HG03460 (cell line): Measurements from ENCODE around the gene RTBDN.
"Not testable (repeated sequence)": the region's sequence is repeated elsewhere in the genome, so short reads cannot be mapped to it uniquely, and the experiment has no call there.

ENCODE experiments used
- ATAC-seq: cut with Tn5 transposase; IDR thresholded peaks from one replicate; pipeline ENCODE4 v1.9.1; 2021; ENCODE audit not compliant: unreplicated experiment

Gene RTBDN

DNA sequence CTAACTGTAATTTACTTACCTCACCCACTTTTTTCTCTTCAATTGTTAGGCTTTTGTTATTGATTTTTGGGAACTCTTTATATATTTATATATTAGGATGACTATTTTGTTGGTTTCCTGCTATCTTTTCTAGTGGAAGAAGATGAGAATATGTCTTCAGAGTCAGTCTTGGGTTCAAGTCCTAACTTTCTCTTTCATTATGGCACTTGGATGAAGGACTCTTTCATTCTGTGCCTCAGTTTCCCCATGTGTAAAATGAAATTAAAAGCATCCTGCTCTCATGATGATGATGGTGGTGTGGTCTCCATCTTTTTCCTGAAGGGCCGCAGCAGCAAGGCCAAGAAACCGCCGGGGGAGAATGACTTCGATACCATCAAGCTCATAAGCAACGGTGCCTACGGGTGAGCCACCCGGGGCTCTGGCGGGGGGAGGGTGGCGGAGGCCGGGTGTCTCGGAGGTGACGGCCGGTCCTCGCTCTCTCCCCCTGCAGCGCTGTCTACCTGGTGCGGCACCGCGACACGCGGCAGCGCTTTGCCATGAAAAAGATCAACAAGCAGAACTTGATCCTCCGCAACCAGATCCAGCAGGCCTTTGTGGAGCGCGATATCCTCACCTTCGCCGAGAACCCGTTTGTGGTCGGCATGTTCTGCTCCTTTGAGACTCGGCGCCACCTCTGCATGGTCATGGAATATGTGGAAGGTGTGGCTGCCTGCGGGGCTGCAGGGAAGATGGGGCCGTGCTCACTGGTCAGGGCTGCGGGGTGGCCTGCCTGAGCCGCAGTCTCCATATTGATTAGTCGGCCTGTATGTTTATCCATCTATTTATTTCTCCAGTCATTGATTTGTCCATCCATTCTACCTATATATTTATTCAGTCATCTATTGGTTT lies 23.9 kb upstream of the RTBDN start:
- no peak for ATAC-seq

DNA sequence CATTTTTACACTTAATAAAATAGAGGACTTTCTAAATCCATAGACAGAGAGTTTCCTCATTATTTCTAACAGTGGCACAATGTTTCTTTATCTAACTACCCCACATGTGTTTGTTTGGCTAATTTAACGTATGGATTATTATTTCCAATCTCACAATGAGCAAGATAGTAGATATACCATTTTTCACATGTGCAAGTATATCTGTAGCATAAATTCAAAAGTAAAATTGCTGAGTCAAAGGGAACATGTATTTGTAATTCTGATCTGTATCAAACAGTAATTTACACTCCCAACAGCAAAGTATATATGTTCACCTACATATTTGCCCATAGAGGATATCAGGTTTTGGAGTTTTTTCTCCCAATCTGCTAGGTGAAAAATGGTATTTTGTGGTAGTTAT lies 22.3 kb upstream of the RTBDN start:
- ATAC-seq: no peak

DNA sequence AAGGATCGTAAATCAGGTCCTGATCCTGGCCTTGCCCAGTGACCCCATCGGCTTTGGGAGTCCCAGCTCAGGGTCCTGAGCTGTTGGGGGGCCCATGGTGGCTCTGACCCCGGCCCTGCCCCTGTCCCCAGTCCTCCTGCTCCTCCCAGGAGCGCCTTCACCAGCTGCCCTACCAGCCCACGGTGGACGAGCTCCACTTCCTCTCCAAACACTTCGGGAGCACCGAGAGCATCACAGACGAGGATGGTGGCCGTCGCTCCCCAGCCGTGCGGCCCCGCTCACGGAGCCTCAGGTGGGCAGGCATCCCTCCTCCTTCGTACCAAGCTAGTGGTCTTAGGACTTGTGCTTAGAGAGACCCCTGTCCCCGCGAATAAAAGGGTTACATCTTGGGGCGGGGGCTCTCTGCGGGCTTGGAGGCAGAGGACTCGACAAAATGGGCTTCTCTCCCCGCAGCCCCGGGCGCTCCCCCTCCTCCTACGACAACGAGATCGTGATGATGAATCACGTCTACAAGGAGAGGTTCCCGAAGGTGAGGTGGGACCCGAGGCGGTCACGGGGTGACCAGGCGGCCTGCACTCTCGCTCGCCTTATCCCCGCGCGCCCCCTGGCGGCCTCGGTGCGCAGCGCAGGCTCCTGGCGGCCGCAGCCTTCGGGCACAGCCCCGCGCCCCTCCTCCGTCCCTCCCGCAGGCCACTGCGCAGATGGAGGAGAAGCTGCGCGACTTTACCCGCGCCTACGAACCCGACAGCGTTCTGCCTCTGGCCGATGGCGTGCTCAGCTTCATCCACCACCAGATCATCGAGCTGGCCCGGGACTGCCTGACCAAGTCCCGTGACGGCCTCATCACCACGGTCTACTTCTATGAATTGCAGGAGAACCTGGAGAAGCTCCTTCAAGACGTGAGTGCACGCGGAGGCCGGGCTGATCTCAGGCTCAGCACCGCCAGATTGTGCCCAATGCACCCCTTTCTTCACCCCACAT lies 13.1 kb upstream of the RTBDN start:
- ATAC-seq: no peak

DNA sequence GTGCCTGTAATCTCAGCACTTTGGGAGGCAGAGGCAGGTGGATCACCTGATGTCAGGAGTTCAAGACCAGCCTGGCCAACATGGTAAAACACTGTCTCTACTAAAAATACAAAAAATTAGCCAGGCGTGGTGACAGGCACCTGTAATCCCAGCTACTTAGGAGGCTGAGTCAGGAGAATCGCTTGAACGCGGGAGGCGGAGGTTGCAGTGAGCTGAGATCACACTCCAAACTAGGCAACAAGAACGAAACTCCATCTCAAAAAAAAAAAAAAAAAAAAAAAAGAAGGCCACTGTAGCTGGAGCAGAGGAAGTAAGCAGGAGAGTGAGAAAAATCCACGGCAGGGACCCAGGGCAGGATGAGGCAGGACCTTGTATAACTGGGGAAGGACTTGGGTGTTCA lies 12.2 kb upstream of the RTBDN start:
- ATAC-seq: not testable (repeated sequence)

DNA sequence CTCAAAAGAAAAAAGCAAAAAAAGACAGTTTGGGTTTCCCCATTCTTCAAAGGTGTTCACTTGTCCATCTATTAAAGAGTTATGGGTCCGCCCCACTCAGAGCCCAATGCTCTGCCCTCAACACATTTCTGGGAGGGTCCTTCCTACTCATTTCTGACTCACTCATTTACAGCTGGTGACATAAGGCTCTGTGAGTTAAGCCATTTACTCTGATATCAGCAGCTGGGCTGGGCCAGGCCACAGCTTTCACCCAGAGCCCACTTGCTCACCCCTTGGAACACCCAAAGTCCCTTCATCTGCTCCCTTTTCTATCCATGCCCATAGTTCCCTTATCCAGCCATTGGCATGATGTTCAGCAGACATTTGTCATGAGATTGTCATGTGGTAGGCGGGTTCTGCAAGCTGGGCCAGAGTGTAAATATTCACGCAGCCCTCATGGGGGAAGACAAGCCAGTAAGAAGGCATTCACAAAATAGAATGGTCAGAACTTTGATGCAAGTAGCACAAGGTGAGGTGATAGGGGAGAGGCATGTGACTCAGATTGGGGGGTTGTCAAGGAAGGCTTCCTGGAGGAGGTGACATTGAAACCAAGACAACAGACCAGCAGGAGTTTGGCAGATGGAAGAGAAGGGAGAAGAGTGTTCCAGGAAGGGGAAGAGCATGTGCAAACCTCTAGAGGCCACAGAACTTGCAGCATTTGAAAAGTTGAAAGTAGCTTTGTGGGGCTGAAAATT lies 9.8 kb upstream of the RTBDN start:
- no peak for ATAC-seq

DNA sequence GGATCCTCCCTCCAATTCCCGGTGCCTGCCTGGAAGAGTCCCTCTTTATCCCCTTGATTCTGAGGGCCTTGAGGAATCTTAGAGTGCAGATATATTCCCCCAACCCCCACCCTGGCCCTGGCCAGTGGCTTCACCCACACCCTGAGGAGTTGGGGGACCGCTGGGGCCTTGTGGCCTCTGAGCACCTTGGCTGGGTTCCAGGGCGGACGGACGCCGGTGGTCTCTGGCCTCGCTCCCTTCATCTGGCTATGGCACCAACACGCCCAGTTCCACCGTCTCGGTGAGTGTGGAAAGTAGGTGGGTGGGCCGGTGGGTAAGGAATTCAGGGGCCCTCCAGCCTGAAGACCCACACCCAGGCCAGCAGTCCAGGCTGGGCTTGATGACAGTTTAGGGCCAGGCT lies 8.9 kb upstream of the RTBDN start:
- no peak for ATAC-seq

DNA sequence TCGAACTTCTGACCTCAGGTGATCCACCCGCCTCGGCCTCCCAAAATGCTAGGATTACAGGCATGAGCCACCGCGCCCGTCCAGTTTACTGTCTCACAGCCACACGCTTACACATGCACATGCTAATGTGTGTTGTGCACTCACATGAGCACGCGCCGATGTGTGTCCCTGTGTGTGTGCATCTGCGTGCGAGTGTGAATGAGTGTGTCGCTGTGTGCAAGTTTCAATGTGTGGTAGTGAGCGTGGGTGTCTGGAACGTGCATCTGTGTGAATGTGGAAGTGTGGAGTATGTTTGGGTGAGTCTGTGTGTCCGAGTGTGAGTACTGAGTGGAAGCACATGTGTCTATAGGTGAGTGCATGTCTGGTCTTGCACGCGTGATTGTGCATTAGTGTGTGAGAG lies 8.1 kb upstream of the RTBDN start:
- ATAC-seq: no peak

DNA sequence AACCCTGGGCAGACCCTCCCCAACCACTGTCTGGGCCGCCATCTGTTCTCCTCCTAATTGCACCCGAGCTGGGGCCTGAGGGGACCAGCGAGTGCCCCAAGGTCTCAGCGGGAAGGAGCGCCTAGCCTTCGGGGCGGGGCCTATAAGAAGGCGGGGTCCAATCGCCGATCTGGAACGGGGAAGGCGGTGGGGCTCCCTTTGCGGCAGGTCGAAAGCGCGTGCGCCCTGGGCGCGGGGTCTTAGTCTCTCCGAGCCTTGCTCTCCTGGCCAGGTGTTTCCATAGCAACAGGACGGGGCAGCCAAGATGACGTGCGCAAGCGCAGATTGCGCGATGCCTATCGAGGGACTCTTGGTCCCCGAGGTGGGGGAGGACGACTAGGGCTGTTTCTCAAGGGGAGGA lies 6.7 kb upstream of the RTBDN start:
- no peak for ATAC-seq

DNA sequence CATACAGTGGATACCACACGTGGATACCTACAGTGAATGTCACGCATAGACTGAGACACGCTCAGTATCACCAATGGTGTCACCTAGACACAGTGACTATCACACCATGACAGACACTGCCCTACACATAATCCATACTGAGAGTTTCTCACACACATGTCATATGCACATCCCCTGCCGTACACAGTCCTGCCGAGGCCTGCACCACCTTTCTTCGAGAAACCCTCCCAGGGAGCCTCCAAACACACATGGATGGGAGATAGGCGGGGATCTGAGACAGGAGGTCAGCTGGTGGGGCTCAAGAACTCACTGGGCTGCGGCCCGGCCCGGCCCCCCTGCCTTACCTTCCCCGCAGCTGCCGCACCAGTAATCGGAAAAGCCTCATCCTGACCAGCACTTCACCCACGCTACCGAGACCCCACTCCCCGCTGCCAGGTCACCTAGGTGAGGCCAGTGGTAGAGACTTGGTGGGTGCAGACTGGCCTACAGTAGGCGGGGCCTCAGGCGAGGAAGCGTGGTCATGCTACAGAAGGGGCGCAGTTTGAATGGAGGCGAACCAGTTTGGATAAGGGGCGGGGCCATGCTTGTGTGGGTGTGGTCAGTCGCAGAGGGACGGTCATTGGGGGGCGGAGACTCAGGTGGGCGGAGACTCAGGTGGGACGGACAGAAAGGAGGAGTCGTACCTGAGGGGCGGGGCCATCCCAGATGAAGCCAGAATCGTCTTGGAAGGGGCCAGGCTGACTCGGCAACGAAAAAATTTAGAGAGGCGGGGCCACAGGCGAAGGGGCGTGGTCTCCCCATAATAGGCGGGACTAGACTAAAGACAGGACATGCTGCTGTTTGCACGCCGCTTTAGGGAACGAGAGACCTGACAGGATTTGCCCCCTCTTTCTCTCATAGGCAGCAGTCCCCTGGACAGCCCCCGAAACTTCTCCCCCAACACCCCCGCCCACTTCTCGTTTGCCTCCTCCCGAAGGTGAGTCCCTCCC lies 6.0 kb upstream of the RTBDN start:
- no peak for ATAC-seq

DNA sequence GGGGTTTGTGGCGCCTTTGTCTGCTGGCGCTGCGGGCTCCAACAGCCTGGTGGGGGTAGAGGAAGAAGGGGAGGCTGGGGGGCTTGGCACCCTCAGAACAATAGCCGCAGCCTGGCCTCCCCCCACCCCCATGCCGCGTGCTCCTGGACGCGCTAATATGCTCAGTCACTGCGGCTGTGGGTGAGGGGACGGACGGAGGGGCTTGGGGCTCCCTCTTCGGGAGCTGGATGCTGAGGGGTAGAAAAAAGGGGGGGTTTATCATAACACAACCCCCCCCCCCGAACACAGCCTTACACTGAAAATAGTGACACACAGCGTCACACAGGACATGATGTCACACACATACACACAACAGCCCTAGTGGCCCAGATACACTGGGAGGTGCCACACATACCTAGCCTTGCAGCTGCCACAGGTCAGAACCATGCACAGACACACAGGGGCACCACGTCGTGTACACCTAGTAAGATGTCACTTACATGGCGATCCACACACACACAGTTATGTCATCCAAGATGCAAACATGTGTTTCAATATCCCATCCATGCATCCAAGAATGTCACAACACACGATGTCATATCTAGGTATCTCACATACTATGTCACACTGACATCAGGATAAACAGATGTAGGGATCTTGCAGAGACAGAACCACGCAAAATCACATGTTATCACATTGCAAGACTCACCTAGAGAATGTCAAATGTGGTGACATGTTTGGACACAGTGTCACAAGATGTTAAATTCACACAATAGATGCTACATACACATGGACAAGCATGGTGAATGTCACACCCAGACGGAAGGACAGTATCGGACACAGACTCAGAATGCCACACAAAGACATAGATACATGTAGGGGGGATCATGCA lies 4.7 kb upstream of the RTBDN start:
- no peak for ATAC-seq

DNA sequence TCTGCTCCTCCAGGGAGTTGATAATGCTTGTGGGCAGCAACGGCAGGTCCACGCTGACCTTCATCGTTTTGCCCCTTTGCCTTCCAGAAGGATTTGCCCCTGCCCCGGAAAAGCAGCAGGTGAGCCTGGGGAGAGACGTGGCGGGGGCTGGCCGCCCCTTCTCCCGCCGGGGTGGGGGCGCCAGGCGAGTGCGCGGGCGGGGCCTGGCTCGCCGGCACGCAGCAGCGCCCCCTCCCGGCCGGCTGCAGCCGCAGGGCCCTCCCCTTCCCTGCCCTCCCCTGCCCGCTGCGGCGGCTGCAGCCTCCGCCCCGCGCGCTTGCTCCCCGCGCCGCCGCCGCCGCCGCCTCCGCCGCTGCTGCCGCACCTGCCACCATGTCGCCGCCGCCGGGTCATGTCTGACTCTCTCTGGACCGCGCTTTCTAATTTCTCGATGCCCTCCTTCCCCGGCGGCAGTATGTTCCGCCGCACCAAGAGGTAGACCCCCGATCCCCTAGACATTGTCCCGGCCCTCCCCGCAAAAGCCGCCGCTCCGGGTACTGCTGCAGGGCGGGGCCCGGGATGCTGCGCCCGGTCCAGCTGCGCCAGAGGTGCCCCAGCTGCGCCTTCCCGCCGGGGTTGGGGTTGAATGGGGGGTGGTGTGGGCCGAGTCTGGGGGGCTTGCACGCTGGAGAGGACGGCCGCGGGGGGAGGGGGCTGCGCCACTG lies 4.0 kb upstream of the RTBDN start, which contains the start of gene MAST1:
Gene MAST1, plus strand, starts transcription at position 334 of the 704 bp plus-strand sequence. Its CDS starts 58 bp downstream, at position 392.
- no peak for ATAC-seq

DNA sequence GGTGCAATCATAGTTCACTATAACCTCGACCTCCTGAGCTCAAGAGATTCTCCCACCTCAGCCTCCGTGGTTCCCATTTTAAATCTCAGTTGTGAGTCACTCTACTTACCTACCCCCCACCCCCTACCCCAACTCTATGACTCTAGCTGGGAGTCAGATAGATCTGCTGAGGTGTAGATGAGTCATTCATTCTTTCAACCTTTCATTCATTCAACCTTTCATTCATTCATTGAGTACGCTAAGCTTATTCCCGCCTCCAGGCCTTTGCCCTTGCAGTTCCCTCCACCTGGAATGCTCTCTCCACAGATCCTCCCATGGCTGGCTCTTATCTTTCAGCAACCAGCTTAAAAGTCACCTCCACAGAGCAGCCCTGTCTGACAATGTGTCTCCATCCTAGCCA lies 2.8 kb upstream of the RTBDN start:
- no peak for ATAC-seq

DNA sequence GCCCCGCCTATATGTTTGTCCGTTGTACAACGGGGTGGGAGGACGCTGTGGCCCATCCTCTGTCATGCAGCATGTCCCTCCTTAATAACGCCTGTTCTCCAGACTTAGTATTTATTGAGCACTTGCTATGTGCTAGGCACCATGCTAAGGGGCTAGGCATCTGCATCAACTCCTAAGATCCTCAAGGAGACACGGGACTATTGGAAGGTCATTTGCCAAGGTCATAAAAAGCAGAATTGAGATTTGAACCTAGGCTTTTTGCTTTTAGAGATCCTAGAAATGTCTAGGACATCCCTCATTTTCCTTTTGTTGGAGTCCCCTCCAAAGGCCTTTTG lies 2.1 kb upstream of the RTBDN start:
- ATAC-seq: no peak

DNA sequence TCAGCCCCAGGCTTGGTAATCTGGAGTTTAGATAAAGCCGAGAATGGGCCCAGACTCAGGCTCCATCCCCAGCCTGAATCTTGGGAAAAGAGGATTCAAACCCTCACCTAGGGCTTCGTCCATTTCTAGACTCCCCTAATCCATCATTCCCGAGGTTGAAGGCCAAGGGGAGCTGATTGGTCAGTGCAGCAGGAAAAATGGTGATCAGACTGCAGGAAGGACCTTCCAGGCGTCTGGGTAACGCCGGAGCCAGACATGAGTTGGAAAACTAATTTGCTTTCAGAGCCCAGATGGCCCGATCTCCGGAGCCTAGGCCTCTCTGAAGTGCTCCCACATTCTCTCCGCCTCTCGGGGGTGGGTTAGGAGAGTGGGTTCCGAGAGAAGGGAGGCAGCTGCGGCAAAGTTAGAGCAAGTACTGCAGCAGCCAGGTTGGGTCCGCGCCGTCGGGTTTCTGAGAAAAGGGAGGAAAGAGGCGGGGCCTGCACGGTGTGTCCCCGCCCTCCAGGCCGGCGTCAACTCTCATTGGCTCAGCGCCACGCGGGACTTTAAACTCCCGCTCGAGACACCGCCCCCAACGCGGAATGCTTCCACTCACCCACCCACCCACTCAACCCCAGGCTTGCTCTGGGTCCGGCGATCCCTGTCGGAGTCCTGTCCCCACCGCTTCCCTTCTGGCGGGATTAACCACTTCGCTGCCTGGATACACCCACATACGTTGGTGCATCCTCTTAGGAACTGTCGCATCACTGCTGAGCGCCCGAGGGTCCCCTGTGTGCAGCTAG lies 788 bp upstream of the RTBDN start:
- ATAC-seq: no peak

DNA sequence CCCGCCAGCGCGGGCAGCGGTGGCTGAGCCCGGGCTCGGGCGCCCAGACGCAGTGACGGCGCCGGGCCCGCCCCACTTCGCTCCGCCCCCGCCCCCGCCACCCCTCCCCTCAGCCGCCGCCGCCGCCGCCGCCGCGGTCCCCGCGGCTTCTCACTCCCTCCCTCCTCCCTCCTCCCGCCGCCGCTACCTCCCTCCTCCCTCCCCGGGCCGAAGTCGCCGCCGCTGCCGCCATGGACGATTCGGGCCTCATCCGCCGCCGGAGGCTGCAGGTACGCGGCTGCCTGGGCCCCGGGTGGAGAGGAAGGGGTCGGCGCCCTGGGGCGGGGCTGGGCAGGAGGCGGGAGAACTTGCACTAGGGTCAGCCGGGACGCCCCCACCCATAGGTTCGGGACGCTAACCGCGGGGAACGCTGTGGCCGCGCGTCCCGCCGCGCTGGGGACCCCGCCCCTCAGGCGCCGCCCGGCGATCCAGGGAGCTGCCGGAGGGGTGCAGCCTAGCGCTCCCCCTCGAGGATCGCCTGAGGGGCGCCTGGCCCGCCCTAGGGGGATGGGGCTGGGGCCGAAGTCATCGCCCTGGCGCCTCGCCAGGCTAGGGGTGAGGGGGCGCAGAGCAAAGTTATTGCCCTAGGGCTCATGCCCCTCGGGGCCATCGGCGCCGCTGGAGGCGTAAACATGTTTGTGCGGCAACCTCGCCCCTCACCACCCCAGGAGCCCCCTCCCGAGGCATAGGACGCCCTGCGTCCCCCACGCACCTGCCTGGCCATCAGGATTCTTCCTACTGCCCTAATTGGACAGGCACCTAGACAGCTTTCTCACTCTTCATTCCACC lies 427 bp downstream of the RTBDN start:
- ATAC-seq: no peak

DNA sequence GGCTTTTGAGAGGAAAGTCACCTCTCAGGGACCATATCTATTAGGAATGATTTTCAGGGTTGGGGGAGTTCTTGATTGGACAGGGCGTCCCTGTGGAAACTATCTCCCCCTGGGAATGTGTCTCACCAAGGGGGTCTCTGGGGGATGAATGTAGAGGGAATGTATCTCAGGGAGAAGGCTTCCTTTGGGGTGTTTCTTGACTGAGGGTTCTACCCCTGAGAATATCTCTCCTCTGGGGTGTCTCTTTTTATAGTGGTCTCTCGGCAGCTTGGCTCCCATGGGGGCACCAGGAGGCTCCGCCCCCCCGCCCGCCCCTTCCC lies 1.0 kb downstream of the RTBDN start:
- no peak for ATAC-seq

DNA sequence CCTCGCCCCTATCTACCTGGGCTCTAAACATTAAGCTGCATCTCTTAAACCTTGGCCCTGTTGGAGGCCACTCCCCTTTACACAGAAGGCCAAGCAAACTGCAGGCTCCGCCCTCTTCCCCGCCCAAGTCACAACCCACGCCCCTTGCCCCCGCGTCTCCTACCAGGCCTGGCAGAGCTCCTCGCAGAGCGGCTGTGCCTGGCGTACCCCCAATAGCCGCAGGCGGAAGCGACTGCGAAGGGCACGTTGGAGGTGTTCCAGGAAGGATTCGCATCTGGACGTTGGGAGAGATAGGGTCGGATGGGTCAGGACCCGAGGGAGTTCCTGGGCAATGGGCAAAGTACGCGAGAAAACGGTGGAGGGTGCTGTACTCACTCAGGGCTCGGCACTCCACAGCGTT lies 5.9 kb downstream of the RTBDN start:
- no peak for ATAC-seq
